ENCODE results near the gene KRTAP2-1.
"Not testable (repeated sequence)": the region's sequence is repeated elsewhere in the genome, so short reads cannot be mapped to it uniquely, and the experiment has no call there.

Gene KRTAP2-1

DNA sequence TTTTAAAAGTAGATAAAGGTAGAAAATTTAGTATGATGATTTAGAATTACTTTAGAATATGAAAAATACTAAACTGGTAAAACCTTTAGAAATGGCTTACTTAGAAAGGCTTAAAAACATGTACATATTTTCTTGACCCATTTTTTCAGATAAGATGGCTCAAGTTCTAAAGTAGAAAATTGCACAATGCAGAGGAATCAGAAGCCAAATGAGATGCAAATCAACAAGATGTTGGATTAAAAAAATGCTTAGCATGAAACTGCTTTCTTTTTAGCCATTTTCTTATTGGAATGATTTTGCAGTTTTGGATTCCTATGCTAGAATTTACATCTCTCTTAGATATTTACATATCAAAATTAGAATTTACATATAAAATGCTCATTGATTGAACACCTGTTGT, 36.7 kb downstream of the KRTAP2-1 start:
- no peak for DNase-seq

- no peak for DNase-seq
These were observed 37.2 kb downstream of the KRTAP2-1 start for GRCh38 chr17:41009936-41010335.

GRCh38 chr17:41009301-41009760, 37.8 kb downstream of the KRTAP2-1 start:
- no peak for DNase-seq

GRCh38 chr17:41008811-41009210, 38.3 kb downstream of the KRTAP2-1 start, which contains the start of gene KRTAP3-1:
Gene KRTAP3-1, minus strand, starts transcription at chr17:41009128. Its CDS starts 54 bp downstream, at chr17:41009074.
- no peak for DNase-seq

GRCh38 chr17:41004397-41004796, 42.7 kb downstream of the KRTAP2-1 start:
- no peak for DNase-seq

- DNase-seq = no peak
These were observed 43.2 kb downstream of the KRTAP2-1 start for GRCh38 chr17:41003926-41004325.

GRCh38 chr17:41002814-41003213, 44.3 kb downstream of the KRTAP2-1 start:
- no peak for DNase-seq

GRCh38 chr17:41001795-41002194, 45.3 kb downstream of the KRTAP2-1 start:
- no peak for DNase-seq

- DNase-seq = not testable (repeated sequence)
These were observed 47.6 kb downstream of the KRTAP2-1 start, which contains the start of gene KRTAP3-2 for GRCh38 chr17:40999563-40999962. Gene KRTAP3-2, minus strand, starts transcription at chr17:40999906. Its CDS starts 53 bp downstream, at chr17:40999853.

GRCh38 chr17:40997361-40997760, 49.8 kb downstream of the KRTAP2-1 start:
- no peak for DNase-seq

DNA sequence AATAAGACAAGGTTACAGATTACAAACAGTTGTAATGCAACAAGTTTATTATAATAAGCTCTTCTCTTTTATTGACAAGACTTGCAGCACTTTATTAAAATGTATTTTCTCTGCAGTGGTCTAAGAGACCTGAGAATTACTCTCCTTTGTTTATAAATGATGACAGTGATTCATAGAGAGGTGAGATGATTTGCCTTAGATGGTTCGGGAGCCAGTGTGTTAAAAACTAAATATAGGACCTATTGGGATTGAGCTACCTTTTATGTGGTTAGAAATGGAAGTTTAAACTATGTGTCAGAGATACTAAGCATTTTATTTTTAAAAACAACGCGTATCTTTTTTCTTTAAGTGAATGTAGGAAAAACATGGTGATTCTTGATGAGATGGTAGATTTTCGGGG, 50.3 kb downstream of the KRTAP2-1 start:
- no peak for DNase-seq

Measured in NCI-H1092 (cell line).